ENCODE measurements around the gene SPR.

DNA sequence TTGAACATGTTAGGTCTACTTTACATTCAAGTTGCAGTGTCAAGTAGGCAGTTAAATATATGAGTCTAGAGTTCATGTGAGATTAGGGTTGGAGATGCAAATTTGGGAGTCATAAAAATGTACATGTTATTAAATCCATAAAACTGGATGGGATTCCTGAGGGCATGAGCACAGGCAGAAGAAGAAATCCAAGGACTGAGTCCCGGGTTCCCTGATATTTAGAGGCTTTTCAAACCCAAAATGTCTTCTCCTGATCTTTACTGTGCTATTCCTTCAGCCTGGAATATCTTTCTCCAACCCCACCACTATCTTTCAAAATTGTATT lies 38.1 kb upstream of the SPR start:
- TF ChIP-seq CTCF (IDR thresholded peaks at IDR 0.05; ENCODE audit: insufficient read depth, low read length) = no peak
- no peak for TF ChIP-seq POLR2AphosphoS5 (IDR thresholded peaks at IDR 0.05; ENCODE audit: low read depth)
- TF ChIP-seq, protein P1, sequence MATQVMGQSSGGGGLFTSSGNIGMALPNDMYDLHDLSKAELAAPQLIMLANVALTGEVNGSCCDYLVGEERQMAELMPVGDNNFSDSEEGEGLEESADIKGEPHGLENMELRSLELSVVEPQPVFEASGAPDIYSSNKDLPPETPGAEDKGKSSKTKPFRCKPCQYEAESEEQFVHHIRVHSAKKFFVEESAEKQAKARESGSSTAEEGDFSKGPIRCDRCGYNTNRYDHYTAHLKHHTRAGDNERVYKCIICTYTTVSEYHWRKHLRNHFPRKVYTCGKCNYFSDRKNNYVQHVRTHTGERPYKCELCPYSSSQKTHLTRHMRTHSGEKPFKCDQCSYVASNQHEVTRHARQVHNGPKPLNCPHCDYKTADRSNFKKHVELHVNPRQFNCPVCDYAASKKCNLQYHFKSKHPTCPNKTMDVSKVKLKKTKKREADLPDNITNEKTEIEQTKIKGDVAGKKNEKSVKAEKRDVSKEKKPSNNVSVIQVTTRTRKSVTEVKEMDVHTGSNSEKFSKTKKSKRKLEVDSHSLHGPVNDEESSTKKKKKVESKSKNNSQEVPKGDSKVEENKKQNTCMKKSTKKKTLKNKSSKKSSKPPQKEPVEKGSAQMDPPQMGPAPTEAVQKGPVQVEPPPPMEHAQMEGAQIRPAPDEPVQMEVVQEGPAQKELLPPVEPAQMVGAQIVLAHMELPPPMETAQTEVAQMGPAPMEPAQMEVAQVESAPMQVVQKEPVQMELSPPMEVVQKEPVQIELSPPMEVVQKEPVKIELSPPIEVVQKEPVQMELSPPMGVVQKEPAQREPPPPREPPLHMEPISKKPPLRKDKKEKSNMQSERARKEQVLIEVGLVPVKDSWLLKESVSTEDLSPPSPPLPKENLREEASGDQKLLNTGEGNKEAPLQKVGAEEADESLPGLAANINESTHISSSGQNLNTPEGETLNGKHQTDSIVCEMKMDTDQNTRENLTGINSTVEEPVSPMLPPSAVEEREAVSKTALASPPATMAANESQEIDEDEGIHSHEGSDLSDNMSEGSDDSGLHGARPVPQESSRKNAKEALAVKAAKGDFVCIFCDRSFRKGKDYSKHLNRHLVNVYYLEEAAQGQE (IDR thresholded peaks at IDR 0.05; ENCODE audit: insufficient replicate concordance, low read depth) = no peak
- no peak for TF ChIP-seq GABPA (IDR thresholded peaks at IDR 0.05; ENCODE audit: low read depth)

Data from HL-60 (cell line).